ENCODE data around the gene ANKS1A. TPM values are rescaled to one million over a fixed set of nuclear protein-coding genes. Genes with fewer than 3 reads are reported as not detected.
A peak's percentile ranks its signal among the peaks of the same experiment; 100 is the strongest.

The ANKS1A gene
- total RNA-seq, 6 experiments from 2014 or later, result 6.7 to 17.4 (median 10.5) TPM

- no peaks in the 10 kb centered on the region for H3K9me3 ChIP-seq
- 84% methylated on average over 2 of the region's 2 CpGs for WGBS (ENCODE audit: insufficient coverage, low coverage, low lambda C conversion rate, missing lambda C conversion rate)
Observed at GRCh38 chr6:34984416-34984815, 95.4 kb downstream of the ANKS1A start.

DNA sequence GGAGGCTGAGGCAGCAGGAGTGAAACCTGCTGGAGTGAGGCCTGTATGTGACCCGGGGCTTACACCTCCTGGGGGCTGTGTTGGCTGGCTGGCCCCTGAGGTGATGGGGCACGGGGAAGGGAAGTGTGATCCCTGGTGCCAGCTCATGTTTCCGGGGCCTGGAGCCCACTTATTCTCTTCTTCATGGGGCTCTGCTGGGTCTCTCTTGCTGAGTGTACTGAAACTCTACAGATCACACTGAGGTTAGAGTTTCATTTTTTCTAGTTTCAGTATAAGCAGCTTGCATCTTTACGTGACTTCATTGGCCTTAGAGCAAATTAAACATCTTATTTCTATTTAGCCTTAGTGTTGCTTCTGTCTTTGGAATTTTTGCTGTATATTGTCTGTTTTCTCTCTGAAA, 96.2 kb downstream of the ANKS1A start:
- TF ChIP-seq, protein P1, sequence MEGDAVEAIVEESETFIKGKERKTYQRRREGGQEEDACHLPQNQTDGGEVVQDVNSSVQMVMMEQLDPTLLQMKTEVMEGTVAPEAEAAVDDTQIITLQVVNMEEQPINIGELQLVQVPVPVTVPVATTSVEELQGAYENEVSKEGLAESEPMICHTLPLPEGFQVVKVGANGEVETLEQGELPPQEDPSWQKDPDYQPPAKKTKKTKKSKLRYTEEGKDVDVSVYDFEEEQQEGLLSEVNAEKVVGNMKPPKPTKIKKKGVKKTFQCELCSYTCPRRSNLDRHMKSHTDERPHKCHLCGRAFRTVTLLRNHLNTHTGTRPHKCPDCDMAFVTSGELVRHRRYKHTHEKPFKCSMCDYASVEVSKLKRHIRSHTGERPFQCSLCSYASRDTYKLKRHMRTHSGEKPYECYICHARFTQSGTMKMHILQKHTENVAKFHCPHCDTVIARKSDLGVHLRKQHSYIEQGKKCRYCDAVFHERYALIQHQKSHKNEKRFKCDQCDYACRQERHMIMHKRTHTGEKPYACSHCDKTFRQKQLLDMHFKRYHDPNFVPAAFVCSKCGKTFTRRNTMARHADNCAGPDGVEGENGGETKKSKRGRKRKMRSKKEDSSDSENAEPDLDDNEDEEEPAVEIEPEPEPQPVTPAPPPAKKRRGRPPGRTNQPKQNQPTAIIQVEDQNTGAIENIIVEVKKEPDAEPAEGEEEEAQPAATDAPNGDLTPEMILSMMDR (IDR thresholded peaks at IDR 0.05), result no peak
- no peak for TF ChIP-seq POLR2A (IDR thresholded peaks at IDR 0.05)
- peaks cover 0 to 10% (median 4%) of the 10 kb centered on the region in 4 donors for H3K4me1 ChIP-seq
- no peaks in the 10 kb centered on the region for H3K9me3 ChIP-seq
- no peak overlapping the region for H3K27ac ChIP-seq
- DNase-seq (no peak), ATAC-seq (no peak)
- WGBS (ENCODE audit: insufficient coverage, low coverage, low lambda C conversion rate, missing lambda C conversion rate), result 66% methylated on average over 2 of the region's 4 CpGs
- peaks cover 0 to 50% (median 5%) of the 10 kb centered on the region in 4 donors for H3K36me3 ChIP-seq
- intact Hi-C loops (cut with DNase I), result loop anchor here in 1 of 2 donors (5.0 kb wide), 1 partner anchor 157 kb away; the partner anchor contains the start of gene TCP11
- no peak overlapping the region for H3K4me3 ChIP-seq
- no peaks in the 10 kb centered on the region for H3K27me3 ChIP-seq

More at GRCh38 chr6:34984416-34984815, 95.4 kb downstream of the ANKS1A start:
- Histone ChIP-seq H3K4me3 (no peak overlapping the region), H3K4me1 (peaks cover 0 to 10% (median 4%) of the 10 kb centered on the region in 4 donors), H3K36me3 (peaks cover 0 to 42% (median 2%) of the 10 kb centered on the region in 4 donors), H3K27ac (no peak overlapping the region), H3K27me3 (no peaks in the 10 kb centered on the region)
- TF ChIP-seq, protein P1 (IDR thresholded peaks at IDR 0.05), result no peak
- no peak for TF ChIP-seq POLR2A (IDR thresholded peaks at IDR 0.05)
- no peak for DNase-seq
- ATAC-seq, result no peak
- intact Hi-C loops (cut with DNase I), result no loop called here

DNA sequence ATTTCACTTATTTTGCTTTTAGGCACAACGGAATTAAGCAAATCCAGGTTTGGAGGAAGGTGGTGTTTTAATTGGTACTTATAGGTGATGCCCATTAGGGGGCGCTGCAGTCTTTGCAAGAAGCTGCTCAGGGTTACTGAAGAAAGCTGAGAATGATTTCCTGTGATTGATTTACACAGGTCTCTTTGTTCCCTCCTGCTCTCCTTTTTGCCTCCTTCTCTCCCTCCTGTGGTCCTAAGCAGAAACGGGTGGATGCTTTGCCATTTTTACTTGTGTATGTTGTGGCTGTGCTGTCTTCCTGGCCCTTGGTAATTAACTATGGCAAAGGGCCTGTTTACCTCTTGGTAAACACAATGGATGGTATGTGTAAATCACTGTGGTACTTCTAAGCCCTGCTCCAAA, 97.8 kb downstream of the ANKS1A start:
- Histone ChIP-seq H3K9me3 (no peaks in the 10 kb centered on the region), H3K4me1 (peaks cover 0 to 10% (median 4%) of the 10 kb centered on the region in 4 donors), H3K27me3 (no peaks in the 10 kb centered on the region), H3K4me3 (no peak overlapping the region), H3K27ac (no peak overlapping the region), H3K36me3 (peaks cover 0 to 63% (median 6%) of the 10 kb centered on the region in 4 donors)
- DNase-seq, result peak; percentile 50 to 76 (median 66)
- TF ChIP-seq POLR2A (IDR thresholded peaks at IDR 0.05), result no peak
- TF ChIP-seq, protein P1 (IDR thresholded peaks at IDR 0.05), result peak; percentile 83 to 90 (median 90)
- WGBS (ENCODE audit: insufficient coverage, low coverage, low lambda C conversion rate, missing lambda C conversion rate), result 15% methylated on average over 3 of the region's 3 CpGs
- ATAC-seq, result peak; percentile 74 to 91 (median 84)
- intact Hi-C loops (cut with DNase I), result loop anchor here in 1 of 2 donors (5.0 kb wide), 1 partner anchor 155 kb away; the partner anchor contains the start of gene TCP11

- Histone ChIP-seq H3K27me3 (no peaks in the 10 kb centered on the region), H3K27ac (no peak overlapping the region), H3K36me3 (peaks cover 0 to 69% (median 9%) of the 10 kb centered on the region in 4 donors), H3K4me3 (no peak overlapping the region), H3K9me3 (no peaks in the 10 kb centered on the region), H3K4me1 (peaks cover 0 to 8% (median 3%) of the 10 kb centered on the region in 4 donors)
- intact Hi-C loops (cut with DNase I), result loop anchor here in 1 of 2 donors (5.0 kb wide), 1 partner anchor 155 kb away; the partner anchor contains the start of gene TCP11
- 71% methylated on average over 4 of the region's 5 CpGs for WGBS (ENCODE audit: insufficient coverage, low coverage, low lambda C conversion rate, missing lambda C conversion rate)
- TF ChIP-seq, protein P1 (IDR thresholded peaks at IDR 0.05), result no peak
- no peak for TF ChIP-seq POLR2A (IDR thresholded peaks at IDR 0.05)
- no peak for ATAC-seq
- DNase-seq, result no peak
Observed at GRCh38 chr6:34987506-34987905, 98.5 kb downstream of the ANKS1A start.

Data from right lobe of liver (tissue), 6 donors.